Measurements from ENCODE around the gene ELMO1. TPM values are rescaled to one million over a fixed set of nuclear protein-coding genes. Genes with fewer than 3 reads are reported as not detected.

ELMO1 gene
- total RNA-seq, 4 donors from 2014 or later, result 11.5 to 19.9 (median 17.4) TPM

GRCh38 chr7:37198906-37199485, 249.7 kb downstream of the ELMO1 start:
- peak; percentile 59 to 93 for DNase-seq (ENCODE audit: low spot score in 2 of 2)
- no peak overlapping the region for H3K4me3 ChIP-seq (ENCODE audit: low read depth, poor library complexity, severe bottlenecking)
- WGBS, 2 donors, result 36 to 43% methylated on average over 6 of the region's 6 CpGs
- intact Hi-C loops (cut with DNase I; ENCODE audit: low total_unique reads), result loop anchor here (10.0 kb wide), 1 partner anchor 714 kb away; no protein-coding TSS in a partner anchor
- peak in 1 of 3 donors; percentile 30 for TF ChIP-seq CTCF (IDR thresholded peaks at IDR 0.05)
- no peak for TF ChIP-seq POLR2A (IDR thresholded peaks at IDR 0.05)

GRCh38 chr7:37198041-37198905, 250.4 kb downstream of the ELMO1 start:
- 56 to 58% methylated on average over 10 of the region's 10 CpGs for WGBS, 2 donors
- no peak for DNase-seq (ENCODE audit: low spot score in 2 of 2)
- no peak overlapping the region for H3K4me3 ChIP-seq (ENCODE audit: low read depth, poor library complexity, severe bottlenecking)
- TF ChIP-seq CTCF (IDR thresholded peaks at IDR 0.05), result no peak
- no peak for TF ChIP-seq POLR2A (IDR thresholded peaks at IDR 0.05)
- intact Hi-C loops (cut with DNase I; ENCODE audit: low total_unique reads), result loop anchor here (10.0 kb wide), 1 partner anchor 713 kb away; no protein-coding TSS in a partner anchor

- intact Hi-C loops (cut with DNase I; ENCODE audit: low total_unique reads), result loop anchor here (10.0 kb wide), 1 partner anchor 712 kb away; no protein-coding TSS in a partner anchor
- no peak for DNase-seq (ENCODE audit: low spot score in 2 of 2)
- WGBS, 2 donors, result 83 to 86% methylated on average over 10 of the region's 10 CpGs
- no peak overlapping the region for H3K4me3 ChIP-seq (ENCODE audit: low read depth, poor library complexity, severe bottlenecking)
- TF ChIP-seq CTCF (IDR thresholded peaks at IDR 0.05) (no peak), POLR2A (IDR thresholded peaks at IDR 0.05) (no peak)
These were observed 251.6 kb downstream of the ELMO1 start for GRCh38 chr7:37197108-37197507.

- TF ChIP-seq POLR2A (IDR thresholded peaks at IDR 0.05) (no peak), CTCF (IDR thresholded peaks at IDR 0.05) (no peak)
- no peak overlapping the region for H3K4me3 ChIP-seq (ENCODE audit: low read depth, poor library complexity, severe bottlenecking)
- intact Hi-C loops (cut with DNase I; ENCODE audit: low total_unique reads), result loop anchor here (10.0 kb wide), 1 partner anchor 712 kb away; no protein-coding TSS in a partner anchor
- DNase-seq (ENCODE audit: low spot score in 2 of 2), result no peak
- WGBS, 2 donors, result 64 to 68% methylated on average over 2 of the region's 2 CpGs
These were observed 252.0 kb downstream of the ELMO1 start for GRCh38 chr7:37196676-37197075.

- 84 to 97% methylated on average over 7 of the region's 7 CpGs for WGBS, 2 donors
- H3K4me3 ChIP-seq (ENCODE audit: low read depth, poor library complexity, severe bottlenecking), result no peak overlapping the region
- DNase-seq (ENCODE audit: low spot score in 2 of 2), result no peak
- intact Hi-C loops (cut with DNase I; ENCODE audit: low total_unique reads), result loop anchor here (10.0 kb wide), 1 partner anchor 711 kb away; no protein-coding TSS in a partner anchor
- TF ChIP-seq CTCF (IDR thresholded peaks at IDR 0.05), result no peak
- TF ChIP-seq POLR2A (IDR thresholded peaks at IDR 0.05), result no peak
These were observed 253.3 kb downstream of the ELMO1 start for GRCh38 chr7:37195388-37195787.

Data from lower leg skin (tissue), 4 donors.